Measurements from ENCODE around the gene DNAH2. TPM values are rescaled to one million over a fixed set of nuclear protein-coding genes. Genes with fewer than 3 reads are reported as not detected.

DNAH2 gene
- total RNA-seq, 4 donors from 2014 or later = under 0.01 to 0.10 (median 0.05) TPM; not detected in 1

- 83 to 85% methylated on average over 3 of the region's 3 CpGs for WGBS, 2 donors
- no peak overlapping the region for H3K4me3 ChIP-seq (ENCODE audit: low read depth, poor library complexity, severe bottlenecking)
- no peak for DNase-seq (ENCODE audit: low spot score in 2 of 2)
- intact Hi-C loops (cut with DNase I; ENCODE audit: low total_unique reads) = no loop called here
- no peak for TF ChIP-seq POLR2A (IDR thresholded peaks at IDR 0.05)
- TF ChIP-seq CTCF (IDR thresholded peaks at IDR 0.05) = no peak
Observed at GRCh38 chr17:7706631-7707354, 10.8 kb upstream of the DNAH2 start.

GRCh38 chr17:7707446-7707845 lies 10.1 kb upstream of the DNAH2 start:
- H3K4me3 ChIP-seq (ENCODE audit: low read depth, poor library complexity, severe bottlenecking) = no peak overlapping the region
- intact Hi-C loops (cut with DNase I; ENCODE audit: low total_unique reads) = no loop called here
- 75 to 82% methylated on average over 9 of the region's 9 CpGs for WGBS, 2 donors
- TF ChIP-seq POLR2A (IDR thresholded peaks at IDR 0.05) (no peak), CTCF (IDR thresholded peaks at IDR 0.05) (no peak)
- DNase-seq (ENCODE audit: low spot score in 2 of 2) = no peak

- 82 to 87% methylated on average over 22 of the region's 22 CpGs for WGBS, 2 donors
- intact Hi-C loops (cut with DNase I; ENCODE audit: low total_unique reads) = no loop called here
- DNase-seq (ENCODE audit: low spot score in 2 of 2) = no peak
- no peak for TF ChIP-seq CTCF (IDR thresholded peaks at IDR 0.05)
- TF ChIP-seq POLR2A (IDR thresholded peaks at IDR 0.05) = no peak
- H3K4me3 ChIP-seq (ENCODE audit: low read depth, poor library complexity, severe bottlenecking) = no peak overlapping the region
Observed at GRCh38 chr17:7707858-7708750, 9.4 kb upstream of the DNAH2 start.

GRCh38 chr17:7709031-7709430 lies 8.5 kb upstream of the DNAH2 start:
- DNase-seq (ENCODE audit: low spot score in 2 of 2) = no peak
- intact Hi-C loops (cut with DNase I; ENCODE audit: low total_unique reads) = no loop called here
- WGBS, 2 donors = 89 to 90% methylated on average over 9 to 11 of the region's 11 CpGs
- TF ChIP-seq POLR2A (IDR thresholded peaks at IDR 0.05) (no peak), CTCF (IDR thresholded peaks at IDR 0.05) (no peak)
- H3K4me3 ChIP-seq (ENCODE audit: low read depth, poor library complexity, severe bottlenecking) = no peak overlapping the region

GRCh38 chr17:7710301-7710700 lies 7.2 kb upstream of the DNAH2 start:
- TF ChIP-seq CTCF (IDR thresholded peaks at IDR 0.05) (no peak), POLR2A (IDR thresholded peaks at IDR 0.05) (no peak)
- intact Hi-C loops (cut with DNase I; ENCODE audit: low total_unique reads) = no loop called here
- WGBS, 2 donors = 74 to 78% methylated on average over 7 of the region's 7 CpGs
- no peak overlapping the region for H3K4me3 ChIP-seq (ENCODE audit: low read depth, poor library complexity, severe bottlenecking)
- no peak for DNase-seq (ENCODE audit: low spot score in 2 of 2)
